ENCODE measurements around the gene GRIN2C.
A peak's percentile ranks its signal among the peaks of the same experiment; 100 is the strongest.
"Not testable (repeated sequence)": the region's sequence is repeated elsewhere in the genome, so short reads cannot be mapped to it uniquely, and the experiment has no call there.

Gene GRIN2C

GRCh38 chr17:74878658-74879057 is 19.0 kb upstream of the GRIN2C start:
- DNase-seq: no peak

GRCh38 chr17:74877592-74878548 is 18.2 kb upstream of the GRIN2C start:
- no peak for DNase-seq

- no peak for DNase-seq
Measured at GRCh38 chr17:74875977-74876593, 16.4 kb upstream of the GRIN2C start.

GRCh38 chr17:74875155-74875976 is 15.7 kb upstream of the GRIN2C start:
- DNase-seq: no peak

- DNase-seq: no peak
Measured at GRCh38 chr17:74874615-74875037, 14.9 kb upstream of the GRIN2C start.

GRCh38 chr17:74873874-74874614 is 14.4 kb upstream of the GRIN2C start:
- DNase-seq: peak; percentile 15

- peak; percentile 100 for DNase-seq
Measured at GRCh38 chr17:74873037-74873873, 13.6 kb upstream of the GRIN2C start.

GRCh38 chr17:74872313-74873036 is 12.8 kb upstream of the GRIN2C start, which contains the start of gene FDXR:
Gene FDXR (minus strand): TSS chr17:74872994. CDS start chr17:74872944, 50 bp downstream.
- DNase-seq: no peak

GRCh38 chr17:74871356-74872076 is 11.8 kb upstream of the GRIN2C start:
- DNase-seq: no peak

GRCh38 chr17:74870512-74870911 is 10.8 kb upstream of the GRIN2C start:
- DNase-seq: no peak

GRCh38 chr17:74870028-74870427 is 10.3 kb upstream of the GRIN2C start:
- not testable (repeated sequence) for DNase-seq

GRCh38 chr17:74868908-74869255 is 9.2 kb upstream of the GRIN2C start:
- no peak for DNase-seq

GRCh38 chr17:74868251-74868907 is 8.7 kb upstream of the GRIN2C start:
- no peak for DNase-seq

GRCh38 chr17:74866198-74866835 is 6.6 kb upstream of the GRIN2C start:
- DNase-seq: no peak

- DNase-seq: no peak
Measured at GRCh38 chr17:74865504-74866197, 6.0 kb upstream of the GRIN2C start.

GRCh38 chr17:74864866-74865395 is 5.2 kb upstream of the GRIN2C start:
- DNase-seq: peak; percentile 90

GRCh38 chr17:74864297-74864865 is 4.7 kb upstream of the GRIN2C start:
- no peak for DNase-seq
